Pons (tissue), 1 donor: ENCODE data around the gene UBR3.
"Not testable (repeated sequence)": the region's sequence is repeated elsewhere in the genome, so short reads cannot be mapped to it uniquely, and the experiment has no call there.

Experiments used
- DNase-seq: peaks from one replicate; pipeline ENCODE4 v3.0.0-alpha.2; 2016; ENCODE audit warnings: low spot score

Gene UBR3

DNA sequence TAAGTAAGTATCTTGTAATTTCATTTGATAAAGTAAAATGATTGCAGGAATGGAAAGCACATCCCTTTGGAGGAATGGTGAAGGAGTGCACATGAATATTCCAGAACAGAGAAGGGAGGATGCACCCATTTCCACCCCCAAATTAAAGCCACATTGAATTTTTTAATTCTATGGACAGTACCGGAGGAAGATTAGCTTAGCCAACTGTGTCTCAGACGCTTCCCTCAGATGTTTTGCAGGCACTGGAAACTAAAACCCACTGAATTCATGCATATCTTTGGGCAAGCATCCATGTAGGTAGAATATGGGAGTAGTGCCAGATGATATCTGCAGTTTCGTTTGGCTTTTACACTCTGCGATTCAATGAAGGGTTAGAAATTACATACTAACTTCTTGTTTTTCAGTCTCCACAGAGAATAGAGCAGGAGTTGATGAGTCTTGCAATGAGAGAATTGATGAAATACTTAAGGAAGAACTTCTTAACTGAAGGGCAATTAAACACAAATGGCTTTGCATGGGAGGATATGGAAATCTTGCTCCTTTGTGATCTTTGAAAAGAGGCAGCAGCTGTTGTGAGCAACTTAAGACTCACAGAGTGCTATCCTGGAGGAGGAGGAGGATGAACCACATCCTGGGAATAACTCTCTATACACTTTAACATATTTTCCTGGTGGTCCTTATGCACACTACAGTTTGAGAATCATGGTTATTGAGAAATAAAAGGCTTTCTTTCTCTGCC is 279.0 kb downstream of the UBR3 start:
- no peak for DNase-seq

DNA sequence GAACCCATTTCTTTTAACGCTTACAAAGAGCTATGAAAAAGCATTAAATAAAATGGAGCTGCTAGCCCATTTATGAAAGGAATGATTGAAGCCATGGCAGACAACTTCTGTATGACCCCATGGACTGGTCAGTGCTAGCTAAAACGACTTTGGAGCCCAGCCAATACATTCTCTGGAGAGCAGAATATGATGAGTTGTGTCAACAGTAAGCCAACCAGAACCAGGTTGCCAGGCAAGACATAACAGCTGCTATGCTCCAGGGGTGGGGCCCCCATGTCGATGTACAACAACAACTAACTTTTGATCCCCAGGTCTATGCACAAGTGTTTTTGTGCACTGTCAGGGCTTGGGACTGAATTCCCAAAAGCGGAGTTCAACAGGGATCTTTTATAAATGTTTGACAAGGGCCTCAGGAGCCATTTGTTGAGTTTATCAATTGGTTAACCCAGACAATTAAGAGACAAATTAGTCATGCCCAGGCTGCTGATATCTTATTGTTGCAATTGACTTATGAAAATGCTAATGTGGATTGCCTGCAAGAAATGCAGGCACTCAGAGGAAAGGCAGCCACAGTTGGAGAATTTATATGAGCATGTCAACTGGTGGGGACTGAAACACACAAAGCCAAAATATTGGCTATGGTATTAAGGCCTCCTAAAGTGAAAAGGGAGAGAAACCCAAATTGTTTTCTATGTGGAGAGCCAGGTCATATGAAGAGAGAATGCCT is 286.1 kb downstream of the UBR3 start:
- DNase-seq = no peak

DNA sequence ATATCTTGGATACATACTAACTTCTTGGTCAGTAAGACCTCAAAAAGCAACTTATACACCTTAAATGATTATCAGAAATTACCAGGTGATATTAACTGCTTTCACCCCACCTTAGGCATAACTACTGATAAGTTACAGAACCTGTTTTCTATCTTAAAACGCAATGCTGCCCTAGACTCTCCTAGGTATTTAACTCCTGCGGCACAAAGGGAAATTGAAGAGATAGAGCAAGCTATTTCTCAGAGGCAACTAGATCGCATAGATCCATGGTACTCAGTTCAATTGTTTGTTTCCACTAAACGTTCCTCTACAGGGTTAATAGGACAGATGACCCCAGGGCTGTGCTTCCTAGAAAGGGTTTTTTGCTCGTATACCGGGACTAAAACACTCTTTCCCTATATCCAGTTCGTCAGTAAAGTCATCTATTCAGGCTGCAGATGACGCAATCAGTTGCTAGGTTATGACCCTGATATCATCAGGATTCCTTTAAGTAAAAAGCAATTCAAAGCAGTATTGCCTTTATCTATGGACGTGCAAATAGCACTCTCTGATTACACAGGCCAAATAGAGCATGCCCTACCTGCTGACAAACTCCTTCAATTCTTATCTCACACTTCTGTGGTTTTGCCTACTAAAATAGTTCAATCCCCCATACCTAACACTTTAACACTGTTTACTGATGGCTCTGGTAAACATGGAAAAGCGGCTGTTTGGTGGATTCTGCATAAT is 288.4 kb downstream of the UBR3 start:
- DNase-seq = no peak

DNA sequence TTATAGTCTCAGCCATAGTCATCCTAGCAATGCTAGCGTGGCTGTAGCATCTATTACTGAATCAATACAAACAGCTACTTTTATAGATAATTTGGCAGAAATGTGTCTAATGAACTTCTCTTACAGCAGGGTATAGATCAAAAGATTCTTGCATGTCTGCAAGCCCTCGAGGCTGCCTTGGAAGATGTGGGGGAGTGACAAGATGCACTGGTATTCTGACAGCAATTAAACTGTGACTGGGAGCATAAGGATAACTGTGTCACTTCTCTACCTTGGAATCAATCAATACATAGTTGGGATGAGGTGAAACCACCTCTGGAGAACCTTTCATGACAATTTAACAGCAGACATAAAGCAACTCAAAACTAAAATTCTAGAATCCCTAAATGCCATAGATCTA is 291.4 kb downstream of the UBR3 start:
- no peak for DNase-seq

DNA sequence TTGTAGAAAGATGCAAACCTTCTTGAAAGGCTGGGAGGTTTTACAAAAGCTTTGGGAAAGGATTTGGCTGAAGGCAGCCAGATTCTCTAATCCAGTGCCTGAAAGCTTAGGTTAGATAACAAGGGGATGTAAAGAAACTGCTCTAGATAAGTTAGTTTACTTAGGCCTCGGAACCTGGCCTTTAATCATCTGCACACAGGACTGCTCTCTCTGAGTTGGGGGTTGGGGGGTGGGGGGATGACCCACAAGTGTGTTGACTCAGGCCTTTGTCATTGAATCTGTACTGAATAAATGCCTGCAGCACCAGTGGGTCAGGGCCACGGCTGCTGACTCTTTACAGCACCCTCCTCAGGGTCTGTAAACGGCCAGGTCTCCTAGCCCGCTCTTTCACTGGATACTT is 292.1 kb downstream of the UBR3 start:
- not testable (repeated sequence) for DNase-seq

DNA sequence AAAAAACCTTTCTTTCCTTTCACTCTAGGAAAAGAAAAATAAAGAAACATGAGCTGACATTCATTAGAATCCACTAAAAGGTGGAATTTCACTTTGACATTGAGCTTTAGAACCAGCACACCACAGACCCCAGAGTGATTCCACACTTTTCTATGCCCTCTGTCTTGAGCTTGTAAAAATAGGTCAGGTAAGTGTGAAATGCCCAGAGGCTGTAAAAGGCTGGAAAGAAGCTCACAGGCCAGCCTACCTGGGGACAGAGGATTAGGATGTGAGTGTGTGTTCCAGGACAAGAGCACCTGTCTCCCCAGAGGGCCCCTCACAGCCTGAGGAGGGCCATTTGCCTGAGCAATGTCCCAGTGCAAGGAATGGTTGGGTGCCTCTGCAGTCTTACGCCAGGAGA is 294.4 kb downstream of the UBR3 start:
- DNase-seq = no peak

DNA sequence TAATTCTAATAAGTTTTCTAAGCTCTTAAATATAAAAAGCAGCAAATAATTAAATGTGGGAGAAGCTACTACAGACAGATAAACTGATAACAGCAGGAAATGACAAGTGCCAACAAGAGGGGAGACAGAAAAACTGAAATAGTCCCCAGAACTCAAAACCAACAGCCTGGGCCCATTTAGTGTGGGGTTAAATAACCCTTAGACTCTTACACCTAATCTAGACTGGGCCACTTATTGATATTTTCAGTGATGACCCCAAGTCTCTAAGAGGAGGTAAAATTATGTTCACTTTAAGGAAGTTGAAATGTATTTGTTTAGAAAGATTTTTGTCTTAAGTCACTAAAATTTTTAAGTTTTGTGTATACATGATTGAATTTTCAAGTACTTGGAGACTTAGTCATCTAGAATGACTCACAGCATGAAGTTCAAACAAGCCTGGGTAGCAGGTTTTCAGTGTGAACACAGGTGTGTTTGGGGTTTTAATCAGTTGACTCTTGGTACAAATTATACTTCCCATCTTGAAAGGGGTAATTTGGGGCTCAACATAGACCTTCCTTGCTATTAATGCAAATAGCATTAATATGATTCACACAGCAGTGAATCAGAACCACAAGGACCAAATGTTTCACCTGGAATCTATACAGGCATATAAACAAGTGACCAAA is 295.8 kb downstream of the UBR3 start:
- no peak for DNase-seq

DNA sequence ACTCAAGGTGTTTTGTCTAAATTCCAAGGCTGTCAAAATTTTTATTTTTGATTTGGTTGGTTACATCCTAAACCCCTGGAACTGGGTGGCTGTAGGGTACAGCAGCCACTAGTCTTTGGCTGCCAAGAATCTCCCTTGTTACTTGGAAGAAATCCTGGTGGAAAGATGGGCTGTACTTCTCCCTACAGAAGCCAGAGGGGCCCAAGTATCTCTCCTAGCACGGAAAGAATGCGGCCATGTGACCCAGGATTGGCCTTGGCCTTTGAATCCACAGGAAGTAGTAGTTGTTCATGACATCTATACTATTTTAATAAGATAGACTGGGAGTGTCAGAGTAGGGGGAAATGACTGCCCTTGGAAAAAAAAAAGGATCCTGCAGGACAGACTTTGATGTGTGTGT is 296.3 kb downstream of the UBR3 start:
- DNase-seq = no peak

DNA sequence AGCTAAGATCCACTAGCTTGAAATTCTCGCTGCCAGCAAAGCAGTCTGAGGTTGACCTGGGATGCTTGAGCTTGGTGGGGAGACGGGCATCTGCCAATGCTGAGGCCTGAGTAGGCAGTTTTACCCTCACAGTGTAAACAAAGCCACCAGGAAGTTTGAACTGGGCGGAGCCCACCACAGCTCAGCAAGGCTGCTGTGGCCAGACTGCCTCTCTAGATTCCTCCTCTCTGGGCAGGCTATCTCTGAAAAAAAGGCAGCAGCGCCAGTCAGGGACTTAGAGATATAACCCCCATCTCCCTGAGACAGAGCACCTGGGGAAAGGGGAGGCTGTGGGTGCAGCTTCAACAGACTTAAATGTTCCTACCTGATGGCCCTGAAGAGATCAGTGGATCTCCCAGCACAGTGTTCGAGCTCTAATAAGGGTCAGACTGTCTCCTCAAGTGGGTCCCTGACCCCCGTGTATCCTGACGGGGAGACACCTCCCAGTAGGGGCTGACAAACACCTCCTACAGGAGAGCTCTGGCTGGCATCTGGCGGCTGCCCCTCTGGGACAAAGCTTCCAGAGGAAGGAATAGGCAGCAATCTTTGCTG is 299.0 kb downstream of the UBR3 start:
- DNase-seq = not testable (repeated sequence)
